ENCODE results near the gene CYTH3. TPM values are rescaled to one million over a fixed set of nuclear protein-coding genes. Genes with fewer than 3 reads are reported as not detected.
"Not testable (repeated sequence)": the region's sequence is repeated elsewhere in the genome, so short reads cannot be mapped to it uniquely, and the experiment has no call there.

CYTH3 gene
- polyA plus RNA-seq, 2 donors: 5.7 to 7.2 TPM

DNA sequence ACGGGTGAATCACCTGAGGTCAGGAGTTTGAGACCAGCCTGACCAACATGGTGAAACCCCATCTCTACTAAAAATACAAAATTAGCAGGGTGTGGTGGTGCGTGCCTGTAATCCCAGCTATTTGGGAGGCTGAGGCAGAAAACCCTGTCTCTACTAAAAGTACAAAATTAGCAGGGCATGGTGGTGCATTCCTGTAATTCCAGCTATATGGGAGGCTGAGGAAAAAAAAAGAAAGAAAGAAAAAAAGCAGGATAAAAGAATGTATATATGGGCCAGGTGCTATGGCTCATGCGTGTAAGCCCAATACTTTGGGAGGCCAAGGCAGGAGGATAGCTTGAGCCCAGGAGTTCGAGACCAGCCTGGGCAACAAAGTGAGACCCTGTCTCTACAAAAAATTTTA is 29.0 kb upstream of the CYTH3 start:
- not testable (repeated sequence) for H3K27me3 ChIP-seq (ENCODE audit: control insufficient read depth in 1 of 2, insufficient read depth in 2 of 2, low read length in 2 of 2); H3K9me3 ChIP-seq (ENCODE audit: control insufficient read depth in 2 of 2, insufficient read depth in 1 of 2, low read depth in 1 of 2, low read length in 1 of 2); H3K4me3 ChIP-seq (ENCODE audit: low read depth in 1 of 2, low read length in 2 of 2); H3K27ac ChIP-seq (ENCODE audit: low read depth in 2 of 2, low read length in 1 of 2); H3K36me3 ChIP-seq (ENCODE audit: control insufficient read depth in 2 of 2, insufficient read depth in 2 of 2, low read length in 1 of 2); H3K4me1 ChIP-seq (ENCODE audit: control insufficient read depth in 2 of 2, insufficient read depth in 2 of 2, low read length in 1 of 2)
- 87 to 92% methylated on average over 4 of the region's 4 CpGs for WGBS, 2 donors

- Histone ChIP-seq H3K27ac (ENCODE audit: low read depth in 2 of 2, low read length in 1 of 2) (no peak overlapping the region), H3K4me3 (ENCODE audit: low read depth in 1 of 2, low read length in 2 of 2) (no peak overlapping the region), H3K27me3 (ENCODE audit: control insufficient read depth in 1 of 2, insufficient read depth in 2 of 2, low read length in 2 of 2) (no peaks in the 10 kb centered on the region), H3K4me1 (ENCODE audit: control insufficient read depth in 2 of 2, insufficient read depth in 2 of 2, low read length in 1 of 2) (no peaks in the 10 kb centered on the region), H3K9me3 (ENCODE audit: control insufficient read depth in 2 of 2, insufficient read depth in 1 of 2, low read depth in 1 of 2, low read length in 1 of 2) (no peaks in the 10 kb centered on the region), H3K36me3 (ENCODE audit: control insufficient read depth in 2 of 2, insufficient read depth in 2 of 2, low read length in 1 of 2) (no peaks in the 10 kb centered on the region)
- 79 to 80% methylated on average over 4 of the region's 4 CpGs for WGBS, 2 donors
These were observed 27.4 kb upstream of the CYTH3 start for GRCh38 chr7:6299774-6300173.

- Histone ChIP-seq H3K9me3 (ENCODE audit: control insufficient read depth in 2 of 2, insufficient read depth in 1 of 2, low read depth in 1 of 2, low read length in 1 of 2) (no peaks in the 10 kb centered on the region), H3K4me1 (ENCODE audit: control insufficient read depth in 2 of 2, insufficient read depth in 2 of 2, low read length in 1 of 2) (no peaks in the 10 kb centered on the region), H3K27ac (ENCODE audit: low read depth in 2 of 2, low read length in 1 of 2) (no peak overlapping the region), H3K36me3 (ENCODE audit: control insufficient read depth in 2 of 2, insufficient read depth in 2 of 2, low read length in 1 of 2) (no peaks in the 10 kb centered on the region), H3K27me3 (ENCODE audit: control insufficient read depth in 1 of 2, insufficient read depth in 2 of 2, low read length in 2 of 2) (no peaks in the 10 kb centered on the region), H3K4me3 (ENCODE audit: low read depth in 1 of 2, low read length in 2 of 2) (no peak overlapping the region)
- 69 to 71% methylated on average over 6 of the region's 6 CpGs for WGBS, 2 donors
These were observed 22.4 kb upstream of the CYTH3 start for GRCh38 chr7:6294839-6295238.

DNA sequence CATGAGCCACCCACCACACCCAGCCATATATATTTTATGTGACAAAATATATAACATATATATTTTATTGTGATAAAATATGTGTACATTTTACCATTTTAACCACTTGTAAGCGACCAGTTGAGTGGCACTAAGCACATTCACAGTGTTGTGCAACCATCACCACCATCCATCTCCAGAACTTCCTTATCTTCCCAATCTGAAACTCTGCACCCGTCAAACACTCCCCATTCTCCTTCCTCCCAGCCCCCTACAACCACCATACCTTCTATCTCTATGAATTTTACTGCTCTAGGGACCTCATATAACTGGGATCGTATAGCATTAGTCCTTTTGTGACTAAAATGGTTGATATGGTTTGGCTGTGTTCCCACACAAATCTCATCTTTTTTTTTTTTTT is 20.8 kb upstream of the CYTH3 start:
- H3K27me3 ChIP-seq (ENCODE audit: control insufficient read depth in 1 of 2, insufficient read depth in 2 of 2, low read length in 2 of 2): no peaks in the 10 kb centered on the region
- no peak overlapping the region for H3K4me3 ChIP-seq (ENCODE audit: low read depth in 1 of 2, low read length in 2 of 2)
- 81 to 87% methylated on average over 3 of the region's 3 CpGs for WGBS, 2 donors
- H3K9me3 ChIP-seq (ENCODE audit: control insufficient read depth in 2 of 2, insufficient read depth in 1 of 2, low read depth in 1 of 2, low read length in 1 of 2): no peaks in the 10 kb centered on the region
- H3K27ac ChIP-seq (ENCODE audit: low read depth in 2 of 2, low read length in 1 of 2): no peak overlapping the region
- no peaks in the 10 kb centered on the region for H3K4me1 ChIP-seq (ENCODE audit: control insufficient read depth in 2 of 2, insufficient read depth in 2 of 2, low read length in 1 of 2)
- no peaks in the 10 kb centered on the region for H3K36me3 ChIP-seq (ENCODE audit: control insufficient read depth in 2 of 2, insufficient read depth in 2 of 2, low read length in 1 of 2)

GRCh38 chr7:6291941-6292340 is 19.5 kb upstream of the CYTH3 start:
- H3K27me3 ChIP-seq (ENCODE audit: control insufficient read depth in 1 of 2, insufficient read depth in 2 of 2, low read length in 2 of 2); H3K27ac ChIP-seq (ENCODE audit: low read depth in 2 of 2, low read length in 1 of 2); H3K4me1 ChIP-seq (ENCODE audit: control insufficient read depth in 2 of 2, insufficient read depth in 2 of 2, low read length in 1 of 2); H3K9me3 ChIP-seq (ENCODE audit: control insufficient read depth in 2 of 2, insufficient read depth in 1 of 2, low read depth in 1 of 2, low read length in 1 of 2); H3K4me3 ChIP-seq (ENCODE audit: low read depth in 1 of 2, low read length in 2 of 2); H3K36me3 ChIP-seq (ENCODE audit: control insufficient read depth in 2 of 2, insufficient read depth in 2 of 2, low read length in 1 of 2): not testable (repeated sequence)
- 95 to 96% methylated on average over 12 of the region's 12 CpGs for WGBS, 2 donors

DNA sequence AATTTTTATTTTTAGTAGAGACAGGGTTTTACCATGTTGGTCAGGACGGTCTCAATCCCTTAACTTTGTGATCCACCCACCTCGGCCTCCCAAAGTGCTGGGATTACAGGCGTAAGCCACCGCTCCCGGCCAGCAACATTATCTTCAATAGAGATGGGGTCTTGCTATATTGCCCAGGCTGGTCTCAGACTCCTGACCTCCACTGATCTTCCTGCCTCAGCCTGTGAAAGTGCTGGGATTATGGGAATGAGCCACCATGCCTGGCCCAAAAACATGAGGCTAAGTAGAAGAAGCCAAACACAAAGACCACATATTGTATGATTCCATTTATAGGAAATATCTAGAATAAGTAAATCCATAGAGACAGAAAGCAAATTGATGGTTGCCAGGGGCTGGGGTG is 19.1 kb upstream of the CYTH3 start:
- Histone ChIP-seq H3K36me3 (ENCODE audit: control insufficient read depth in 2 of 2, insufficient read depth in 2 of 2, low read length in 1 of 2) (no peaks in the 10 kb centered on the region), H3K4me1 (ENCODE audit: control insufficient read depth in 2 of 2, insufficient read depth in 2 of 2, low read length in 1 of 2) (no peaks in the 10 kb centered on the region), H3K4me3 (ENCODE audit: low read depth in 1 of 2, low read length in 2 of 2) (no peak overlapping the region), H3K9me3 (ENCODE audit: control insufficient read depth in 2 of 2, insufficient read depth in 1 of 2, low read depth in 1 of 2, low read length in 1 of 2) (no peaks in the 10 kb centered on the region), H3K27me3 (ENCODE audit: control insufficient read depth in 1 of 2, insufficient read depth in 2 of 2, low read length in 2 of 2) (no peaks in the 10 kb centered on the region), H3K27ac (ENCODE audit: low read depth in 2 of 2, low read length in 1 of 2) (no peak overlapping the region)
- WGBS, 2 donors: 91 to 97% methylated on average over 5 of the region's 5 CpGs

DNA sequence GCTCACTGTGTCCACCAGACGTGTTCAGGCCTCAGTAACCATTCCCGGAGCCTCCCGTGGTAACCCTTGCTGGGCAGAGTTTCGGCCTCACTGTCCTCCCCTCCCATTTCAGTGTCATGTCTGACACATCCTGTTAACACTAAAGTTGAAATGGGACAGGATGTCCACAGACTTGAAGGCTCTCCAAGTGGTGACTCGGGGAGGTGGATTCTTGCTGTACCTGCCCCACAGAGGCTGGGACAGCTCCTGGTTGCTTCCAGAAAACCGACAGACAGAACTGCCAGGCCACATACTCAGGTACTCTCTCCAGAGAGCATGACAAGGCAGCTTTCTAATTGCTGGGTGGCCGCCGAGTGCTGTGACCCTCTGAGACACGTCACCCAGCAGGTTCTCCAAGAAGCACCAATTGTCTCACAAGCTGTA is 17.9 kb upstream of the CYTH3 start:
- H3K27ac ChIP-seq (ENCODE audit: low read depth in 2 of 2, low read length in 1 of 2): no peak overlapping the region
- WGBS, 2 donors: 72 to 77% methylated on average over 9 of the region's 9 CpGs
- no peaks in the 10 kb centered on the region for H3K4me1 ChIP-seq (ENCODE audit: control insufficient read depth in 2 of 2, insufficient read depth in 2 of 2, low read length in 1 of 2)
- H3K36me3 ChIP-seq (ENCODE audit: control insufficient read depth in 2 of 2, insufficient read depth in 2 of 2, low read length in 1 of 2): no peaks in the 10 kb centered on the region
- no peaks in the 10 kb centered on the region for H3K27me3 ChIP-seq (ENCODE audit: control insufficient read depth in 1 of 2, insufficient read depth in 2 of 2, low read length in 2 of 2)
- no peaks in the 10 kb centered on the region for H3K9me3 ChIP-seq (ENCODE audit: control insufficient read depth in 2 of 2, insufficient read depth in 1 of 2, low read depth in 1 of 2, low read length in 1 of 2)
- no peak overlapping the region for H3K4me3 ChIP-seq (ENCODE audit: low read depth in 1 of 2, low read length in 2 of 2)

- Histone ChIP-seq H3K36me3 (ENCODE audit: control insufficient read depth in 2 of 2, insufficient read depth in 2 of 2, low read length in 1 of 2) (no peaks in the 10 kb centered on the region), H3K27me3 (ENCODE audit: control insufficient read depth in 1 of 2, insufficient read depth in 2 of 2, low read length in 2 of 2) (no peaks in the 10 kb centered on the region), H3K9me3 (ENCODE audit: control insufficient read depth in 2 of 2, insufficient read depth in 1 of 2, low read depth in 1 of 2, low read length in 1 of 2) (no peaks in the 10 kb centered on the region), H3K27ac (ENCODE audit: low read depth in 2 of 2, low read length in 1 of 2) (no peak overlapping the region), H3K4me3 (ENCODE audit: low read depth in 1 of 2, low read length in 2 of 2) (no peak overlapping the region), H3K4me1 (ENCODE audit: control insufficient read depth in 2 of 2, insufficient read depth in 2 of 2, low read length in 1 of 2) (no peaks in the 10 kb centered on the region)
- 98 to 100% methylated on average over 2 of the region's 2 CpGs for WGBS, 2 donors
These were observed 15.9 kb upstream of the CYTH3 start for GRCh38 chr7:6288270-6288860.

DNA sequence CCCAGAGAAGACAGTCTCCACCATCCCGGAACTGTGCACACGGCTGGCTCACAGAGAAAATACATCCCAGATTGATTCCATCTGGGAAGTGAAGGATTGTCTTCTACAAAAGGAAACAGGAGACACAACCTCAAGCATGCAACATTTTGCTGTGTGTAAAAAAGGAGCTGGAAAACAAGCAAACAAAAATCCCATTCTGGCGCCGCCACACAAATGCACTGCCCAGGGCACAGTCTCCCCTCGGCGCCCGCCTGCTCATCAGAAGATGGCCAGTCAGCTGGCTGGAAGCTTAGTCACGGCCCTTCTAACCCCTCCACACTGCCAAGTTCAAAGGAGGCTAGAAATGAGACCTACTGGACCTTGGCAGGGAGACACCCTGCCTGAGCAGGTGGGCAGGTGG is 14.1 kb upstream of the CYTH3 start:
- 83 to 84% methylated on average over 8 of the region's 8 CpGs for WGBS, 2 donors
- Histone ChIP-seq H3K4me3 (ENCODE audit: low read depth in 1 of 2, low read length in 2 of 2) (no peak overlapping the region), H3K27me3 (ENCODE audit: control insufficient read depth in 1 of 2, insufficient read depth in 2 of 2, low read length in 2 of 2) (no peaks in the 10 kb centered on the region)

GRCh38 chr7:6284461-6285360 is 12.3 kb upstream of the CYTH3 start:
- no peaks in the 10 kb centered on the region for H3K9me3 ChIP-seq (ENCODE audit: control insufficient read depth in 2 of 2, insufficient read depth in 1 of 2, low read depth in 1 of 2, low read length in 1 of 2)
- H3K4me1 ChIP-seq (ENCODE audit: control insufficient read depth in 2 of 2, insufficient read depth in 2 of 2, low read length in 1 of 2): peaks cover 0 to 3% of the 10 kb centered on the region in 2 donors
- H3K4me3 ChIP-seq (ENCODE audit: low read depth in 1 of 2, low read length in 2 of 2): no peak overlapping the region
- no peaks in the 10 kb centered on the region for H3K36me3 ChIP-seq (ENCODE audit: control insufficient read depth in 2 of 2, insufficient read depth in 2 of 2, low read length in 1 of 2)
- 79 to 82% methylated on average over 20 of the region's 20 CpGs for WGBS, 2 donors
- H3K27ac ChIP-seq (ENCODE audit: low read depth in 2 of 2, low read length in 1 of 2): no peak overlapping the region
- no peaks in the 10 kb centered on the region for H3K27me3 ChIP-seq (ENCODE audit: control insufficient read depth in 1 of 2, insufficient read depth in 2 of 2, low read length in 2 of 2)

More for the DNA sequence above, 14.1 kb upstream of the CYTH3 start:
- Histone ChIP-seq H3K36me3 (ENCODE audit: control insufficient read depth in 2 of 2, insufficient read depth in 2 of 2, low read length in 1 of 2) (no peaks in the 10 kb centered on the region), H3K4me1 (ENCODE audit: control insufficient read depth in 2 of 2, insufficient read depth in 2 of 2, low read length in 1 of 2) (peaks cover 0 to 3% of the 10 kb centered on the region in 2 donors), H3K27ac (ENCODE audit: low read depth in 2 of 2, low read length in 1 of 2) (no peak overlapping the region), H3K9me3 (ENCODE audit: control insufficient read depth in 2 of 2, insufficient read depth in 1 of 2, low read depth in 1 of 2, low read length in 1 of 2) (no peaks in the 10 kb centered on the region)
